Peyer's patch (tissue), 4 donors: ENCODE measurements around the gene SUPT4H1. TPM values are rescaled to one million over a fixed set of nuclear protein-coding genes. Genes with fewer than 3 reads are reported as not detected.

Experiments used
- DNase-seq, 3 donors: peaks; one replicate each; pipeline ENCODE4 v3.0.0-alpha.2; 2017 to 2019
- H3K27ac ChIP-seq, 4 donors: fragments of 200-600 bp; sonication (generic); one replicate each; pipeline ENCODE4 v1.5.1; 2016 to 2019
- H3K27me3 ChIP-seq, 2 donors: fragments of 200-600 bp; sonication (generic); one replicate each; pipeline ENCODE4 v1.5.1; 2019
- H3K36me3 ChIP-seq, 3 donors: fragments of 200-600 bp; sonication (generic); one replicate each; pipeline ENCODE4 v1.5.1; 2016 to 2019
- H3K4me1 ChIP-seq, 4 donors: fragments of 200-600 bp; sonication (generic); one replicate each; pipeline ENCODE4 v1.5.1; 2016 to 2019
- H3K4me3 ChIP-seq, 4 donors: fragments of 200-600 bp; sonication (generic); 1 replicate in 3 of 4; 2 replicates in 1 of 4; pipeline ENCODE4 v1.5.1; 2016 to 2019; ENCODE audit warnings: mild to moderate bottlenecking in 1 of 4
- H3K9me3 ChIP-seq, 4 donors: fragments of 200-600 bp; sonication (generic); one replicate each; pipeline ENCODE4 v1.5.1; 2016 to 2019; ENCODE audit warnings: mild to moderate bottlenecking in 1 of 4
- POLR2A ChIP-seq, 2 donors: fragments of 450-650 bp; IDR thresholded peaks; one replicate each; pipeline ENCODE4 v1.5.1; 2017; ENCODE audit warnings: antibody characterized with exemption in 2 of 2, mild to moderate bottlenecking in 2 of 2, moderate library complexity in 2 of 2
- total RNA-seq, 4 donors: library from RNA; depleted of rRNA; stranded (reverse); fragments of >200 nt; gene quantifications; one replicate each; pipeline ENCODE4 v1.1.0, GENCODE V29; 2016
- TF ChIP-seq, protein P1 (sequence below), 6 experiments: fragments of 450-650 bp in 4 of 6; fragments of 200-600 bp in 2 of 6; sonication (generic) in 1 of 6; IDR thresholded peaks; one replicate each; pipeline ENCODE4 v1.5.1; 2017 to 2019; ENCODE audit warnings: antibody characterized with exemption in 6 of 6, mild to moderate bottlenecking in 3 of 6, moderate library complexity in 1 of 6

The SUPT4H1 gene
- total RNA-seq, 4 donors from 2014 or later, result 31.9 to 56.1 (median 47.9) TPM

DNA sequence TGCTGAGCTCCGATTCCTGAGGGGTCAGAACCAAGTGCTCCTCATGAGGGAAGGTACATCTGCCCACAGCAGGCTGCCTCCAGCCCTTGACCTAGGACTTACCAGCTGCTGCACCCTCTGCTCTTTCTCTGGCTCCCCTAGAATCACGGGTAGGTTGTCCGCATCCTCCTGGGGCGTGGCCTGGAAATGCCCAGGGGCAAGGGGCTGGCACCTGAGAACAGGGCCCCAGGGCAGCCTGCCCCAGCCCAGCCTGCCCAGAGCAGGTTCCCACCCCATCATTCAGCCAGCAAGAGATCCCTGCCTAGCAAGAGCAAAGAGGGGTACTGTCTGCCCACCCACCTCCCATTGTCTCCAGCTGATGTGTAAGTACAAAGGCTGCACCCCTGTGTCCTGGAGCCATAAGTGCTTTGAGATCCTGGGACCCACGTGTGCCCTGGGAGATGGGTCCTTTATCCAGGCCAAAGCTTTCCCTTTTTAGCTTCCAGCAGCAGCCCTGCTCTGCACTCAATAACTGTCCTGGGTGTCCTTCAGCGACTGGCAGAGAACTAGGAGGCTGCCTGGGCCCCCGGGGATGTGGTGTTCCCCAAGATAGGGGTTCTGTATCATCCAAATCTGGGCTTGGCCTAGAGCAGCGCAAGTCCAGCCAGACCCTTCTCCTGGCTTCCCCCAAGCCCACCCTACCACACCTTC, 28.5 kb downstream of the SUPT4H1 start:
- no peaks in the 10 kb centered on the region for H3K27me3 ChIP-seq

DNA sequence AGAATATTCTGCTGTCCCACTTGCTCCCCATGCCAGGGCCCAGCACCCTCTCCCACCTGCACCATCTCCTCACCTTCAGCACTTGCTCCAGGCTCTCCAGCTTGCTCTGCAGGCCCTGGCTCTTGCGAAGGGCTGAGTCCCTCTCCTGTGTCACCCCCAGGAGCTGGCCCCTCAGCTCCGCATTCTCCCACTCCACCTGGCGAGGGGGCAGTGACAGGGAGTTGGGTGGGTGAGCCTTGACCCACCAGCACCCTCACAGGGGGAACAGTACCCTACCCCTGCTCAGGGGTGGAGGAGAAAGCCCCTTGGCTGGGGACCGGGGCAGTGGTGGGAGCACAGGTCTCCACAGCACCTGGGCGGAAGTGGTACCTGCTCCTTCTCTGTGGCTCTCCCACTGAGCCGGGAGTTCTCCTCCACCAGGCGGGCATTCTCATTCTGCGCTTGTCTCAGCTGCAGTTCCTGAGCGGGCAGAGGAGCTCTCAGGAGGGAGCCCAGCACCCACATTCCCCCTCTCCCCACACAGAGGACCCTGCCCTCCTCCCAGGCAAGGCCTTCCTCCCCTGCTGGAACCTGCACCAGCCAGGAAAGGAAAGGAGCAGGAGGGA, 29.3 kb downstream of the SUPT4H1 start:
- no peaks in the 10 kb centered on the region for H3K36me3 ChIP-seq
- no peaks in the 10 kb centered on the region for H3K27me3 ChIP-seq
- H3K27ac ChIP-seq, result no peak overlapping the region
- TF ChIP-seq, protein P1, sequence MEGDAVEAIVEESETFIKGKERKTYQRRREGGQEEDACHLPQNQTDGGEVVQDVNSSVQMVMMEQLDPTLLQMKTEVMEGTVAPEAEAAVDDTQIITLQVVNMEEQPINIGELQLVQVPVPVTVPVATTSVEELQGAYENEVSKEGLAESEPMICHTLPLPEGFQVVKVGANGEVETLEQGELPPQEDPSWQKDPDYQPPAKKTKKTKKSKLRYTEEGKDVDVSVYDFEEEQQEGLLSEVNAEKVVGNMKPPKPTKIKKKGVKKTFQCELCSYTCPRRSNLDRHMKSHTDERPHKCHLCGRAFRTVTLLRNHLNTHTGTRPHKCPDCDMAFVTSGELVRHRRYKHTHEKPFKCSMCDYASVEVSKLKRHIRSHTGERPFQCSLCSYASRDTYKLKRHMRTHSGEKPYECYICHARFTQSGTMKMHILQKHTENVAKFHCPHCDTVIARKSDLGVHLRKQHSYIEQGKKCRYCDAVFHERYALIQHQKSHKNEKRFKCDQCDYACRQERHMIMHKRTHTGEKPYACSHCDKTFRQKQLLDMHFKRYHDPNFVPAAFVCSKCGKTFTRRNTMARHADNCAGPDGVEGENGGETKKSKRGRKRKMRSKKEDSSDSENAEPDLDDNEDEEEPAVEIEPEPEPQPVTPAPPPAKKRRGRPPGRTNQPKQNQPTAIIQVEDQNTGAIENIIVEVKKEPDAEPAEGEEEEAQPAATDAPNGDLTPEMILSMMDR (IDR thresholded peaks at IDR 0.05), result no peak
- no peak for TF ChIP-seq POLR2A (IDR thresholded peaks at IDR 0.05)
- H3K4me1 ChIP-seq, result peaks cover 0 to 9% (median 5%) of the 10 kb centered on the region in 4 donors
- no peak for DNase-seq
- no peaks in the 10 kb centered on the region for H3K9me3 ChIP-seq
- no peak overlapping the region for H3K4me3 ChIP-seq

More for the DNA sequence above, 28.5 kb downstream of the SUPT4H1 start:
- Histone ChIP-seq H3K27ac (peak overlapping the region in 1 of 4 donors; percentile 62), H3K4me1 (peaks cover 0 to 17% (median 3%) of the 10 kb centered on the region in 4 donors), H3K36me3 (no peaks in the 10 kb centered on the region), H3K9me3 (no peaks in the 10 kb centered on the region), H3K4me3 (peak overlapping the region in 2 of 4 donors; percentile 68 to 73)
- TF ChIP-seq, protein P1 (IDR thresholded peaks at IDR 0.05), result no peak
- TF ChIP-seq POLR2A (IDR thresholded peaks at IDR 0.05), result no peak
- no peak for DNase-seq

DNA sequence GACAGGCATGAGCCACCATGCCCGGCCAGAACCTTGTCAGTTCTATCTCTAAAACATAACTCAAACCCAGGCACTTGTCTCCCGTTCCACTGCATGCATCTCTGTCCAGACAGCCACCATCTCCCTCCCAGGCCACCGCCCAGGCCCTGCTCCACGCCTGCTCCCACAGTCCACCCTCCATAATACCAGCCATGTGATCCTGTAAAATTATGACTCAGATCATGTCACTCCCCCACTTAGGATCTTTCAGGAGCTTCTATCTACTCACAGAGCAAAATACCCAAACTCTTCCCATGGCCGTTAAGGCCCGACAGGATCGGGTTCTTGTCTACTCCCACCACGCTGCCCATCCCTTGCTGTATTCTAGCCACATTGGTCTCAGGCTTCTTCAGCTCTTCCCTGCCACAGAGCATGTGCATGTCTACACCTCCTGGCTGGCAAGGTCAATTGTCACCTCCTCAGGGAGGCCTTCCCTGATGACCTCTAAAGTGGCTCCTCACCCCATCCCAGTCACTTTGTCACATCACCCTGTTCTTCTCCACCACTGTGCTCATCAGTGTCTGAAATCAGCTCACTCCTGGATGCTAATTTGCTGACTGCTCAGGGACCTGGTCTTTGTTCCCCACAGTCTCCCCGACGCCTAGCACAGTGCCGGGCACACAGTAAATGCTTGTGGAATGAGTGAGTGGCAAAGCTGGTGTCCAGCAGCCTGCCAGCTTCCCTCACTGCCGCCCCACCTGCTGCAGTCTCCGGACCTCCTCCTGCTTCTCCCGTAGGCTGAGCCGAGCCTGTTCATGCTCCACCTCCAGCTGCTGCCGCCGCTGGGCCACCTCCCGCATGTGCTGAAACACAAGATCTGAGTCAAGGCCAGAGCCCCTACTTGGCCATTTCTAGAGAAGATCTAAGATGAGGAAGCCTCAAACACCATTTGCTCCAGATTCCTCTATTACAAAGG, 30.2 kb downstream of the SUPT4H1 start:
- no peak overlapping the region for H3K27ac ChIP-seq
- DNase-seq, result no peak
- H3K9me3 ChIP-seq, result no peaks in the 10 kb centered on the region
- H3K36me3 ChIP-seq, result no peaks in the 10 kb centered on the region
- no peak overlapping the region for H3K4me3 ChIP-seq
- H3K27me3 ChIP-seq, result no peaks in the 10 kb centered on the region
- no peak for TF ChIP-seq POLR2A (IDR thresholded peaks at IDR 0.05)
- TF ChIP-seq, protein P1 (IDR thresholded peaks at IDR 0.05), result no peak
- H3K4me1 ChIP-seq, result peaks cover 0 to 6% (median 6%) of the 10 kb centered on the region in 4 donors

DNA sequence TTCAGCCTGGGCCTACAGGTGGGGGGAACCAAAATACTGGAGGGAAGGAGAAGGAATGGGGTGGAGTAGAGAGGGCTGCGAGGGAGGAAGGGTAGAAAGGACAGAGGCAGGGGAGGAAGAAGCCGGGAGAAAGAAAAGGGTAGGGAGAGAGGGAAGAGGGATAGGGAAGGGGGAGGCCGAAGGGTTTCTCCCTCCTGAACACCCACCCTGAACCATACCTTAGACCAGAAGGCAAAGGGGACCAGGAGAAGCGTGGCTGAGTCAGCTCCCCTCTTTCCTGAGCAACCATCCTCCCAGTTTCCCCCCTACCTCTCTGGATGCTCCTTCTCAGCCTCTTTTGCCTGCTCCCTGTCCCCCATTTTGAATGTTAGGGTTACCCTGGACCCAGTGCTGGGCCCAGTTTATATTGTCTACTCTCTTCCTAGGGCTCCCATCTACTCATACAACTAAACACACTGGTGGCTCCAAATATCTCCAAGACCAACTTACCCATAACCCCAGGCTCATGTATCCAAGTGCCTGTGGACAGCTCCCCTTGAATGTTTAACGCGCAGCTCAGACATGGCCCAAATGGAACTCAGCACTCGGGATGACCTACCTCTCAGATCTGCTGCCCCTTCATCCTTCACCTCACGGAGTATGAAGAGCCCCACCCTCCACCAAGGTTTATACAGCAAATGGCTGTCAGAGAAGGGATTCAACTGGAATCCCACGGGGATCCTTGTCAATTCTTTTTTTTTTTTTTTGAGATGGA, 31.3 kb downstream of the SUPT4H1 start:
- Histone ChIP-seq H3K4me3 (no peak overlapping the region), H3K36me3 (no peaks in the 10 kb centered on the region)
- no peak for DNase-seq

More for the DNA sequence above, 31.3 kb downstream of the SUPT4H1 start:
- TF ChIP-seq, protein P1 (IDR thresholded peaks at IDR 0.05), result no peak
- no peak for TF ChIP-seq POLR2A (IDR thresholded peaks at IDR 0.05)
- Histone ChIP-seq H3K27ac (no peak overlapping the region), H3K4me1 (peaks cover 0 to 6% (median 6%) of the 10 kb centered on the region in 4 donors), H3K27me3 (no peaks in the 10 kb centered on the region), H3K9me3 (no peaks in the 10 kb centered on the region)
